Activated naive CD4-positive, alpha-beta T cell treated with anti-CD3 and anti-CD28 coated beads, Interleukin-2, amount 10 ng/mL, durations not matched to agents 7 days and 5 days (primary cell): ENCODE results near the gene FAM193A.
"Not testable (repeated sequence)": the region's sequence is repeated elsewhere in the genome, so short reads cannot be mapped to it uniquely, and the experiment has no call there.

Experiments used
- CTCF ChIA-PET: fragments of 350-600 bp; sonication (Branson Sonifier 250); formaldehyde crosslinking; loops from one replicate; lab custom pipeline; 2021; ENCODE audit warnings: antibody characterized with exemption; lab: Charles Lee
- DNase-seq: peaks from one replicate; pipeline ENCODE4 v3.0.0-alpha.2; 2020
- H3K27ac Mint-ChIP-seq: one replicate; pipeline ENCODE4 v1.8.0; 2021; ENCODE audit warnings: mild to moderate bottlenecking, moderate library complexity, mixed read lengths
- H3K27me3 Mint-ChIP-seq: one replicate; pipeline ENCODE4 v1.8.0; 2021; ENCODE audit warnings: mild to moderate bottlenecking, mixed read lengths
- H3K36me3 Mint-ChIP-seq: one replicate; pipeline ENCODE4 v1.8.0; 2021; ENCODE audit warnings: mixed read lengths
- H3K4me1 Mint-ChIP-seq: one replicate; pipeline ENCODE4 v1.8.0; 2021; ENCODE audit warnings: mixed read lengths
- H3K4me3 Mint-ChIP-seq: one replicate; pipeline ENCODE4 v1.8.0; 2021; ENCODE audit warnings: mild to moderate bottlenecking, moderate library complexity, mixed read lengths
- H3K9me3 Mint-ChIP-seq: one replicate; pipeline ENCODE4 v1.8.0; 2021; ENCODE audit warnings: mixed read lengths

FAM193A gene

DNA sequence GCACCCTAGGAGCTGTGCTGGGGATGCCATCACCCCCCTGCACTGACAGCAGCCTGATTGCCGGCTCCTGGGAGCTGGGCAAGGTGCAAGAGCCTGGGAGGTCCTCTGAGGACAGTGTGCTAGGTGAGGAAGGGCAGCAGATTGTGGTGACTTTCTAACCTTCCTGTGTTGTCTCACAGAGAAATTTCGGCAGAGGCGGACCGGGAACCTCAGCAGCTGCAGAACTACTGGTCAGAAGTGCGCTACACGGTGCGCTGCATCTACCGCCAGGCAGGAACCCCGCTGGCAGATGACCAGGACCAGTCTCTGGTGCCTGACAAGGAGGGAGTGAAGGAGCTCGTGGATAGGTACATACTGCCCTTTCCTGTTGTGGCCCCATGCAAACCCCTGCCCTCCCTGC, 89.8 kb downstream of the FAM193A start:
- Mint-ChIP-seq H3K9me3 (no peaks in the 10 kb centered on the region), H3K27me3 (no peaks in the 10 kb centered on the region), H3K27ac (no peak overlapping the region), H3K36me3 (peaks cover 9% of the 10 kb centered on the region), H3K4me3 (no peak overlapping the region), H3K4me1 (no peaks in the 10 kb centered on the region)
- DNase-seq, result no peak
- CTCF ChIA-PET, result no interaction called here

DNA sequence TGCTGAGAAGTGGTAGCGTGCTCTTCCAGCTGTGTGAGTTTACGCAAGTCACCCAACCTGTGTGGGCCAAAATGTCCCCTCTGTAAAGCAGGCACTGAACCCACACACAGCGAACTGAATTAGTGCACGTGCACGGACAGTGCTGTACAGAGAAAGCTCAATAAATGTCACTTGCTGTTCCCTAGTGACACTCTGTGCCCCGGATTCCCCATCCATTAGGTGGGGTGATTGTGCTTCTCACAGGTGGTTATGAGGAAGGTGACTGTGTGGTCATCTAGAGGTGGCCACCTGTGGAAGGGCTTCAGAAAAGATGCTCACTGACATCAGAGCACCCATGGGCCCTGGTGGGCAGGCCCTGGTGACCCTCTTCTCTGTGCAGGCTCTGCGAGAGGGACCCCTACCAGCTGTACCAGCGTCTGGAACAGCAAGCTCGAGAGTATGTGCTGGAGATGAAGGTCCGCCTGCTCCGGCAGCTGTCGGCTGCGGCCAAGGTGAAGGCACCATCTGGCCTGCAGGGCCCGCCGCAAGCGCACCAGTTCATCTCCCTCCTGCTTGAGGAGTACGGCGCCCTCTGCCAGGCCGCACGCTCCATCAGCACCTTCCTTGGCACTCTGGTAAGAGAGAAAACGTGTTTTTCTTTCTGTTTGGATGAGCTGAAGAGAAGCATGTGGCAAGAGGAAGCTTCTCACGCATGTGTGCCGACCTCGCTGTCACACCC, 94.3 kb downstream of the FAM193A start:
- Mint-ChIP-seq H3K27ac (no peak overlapping the region), H3K36me3 (peaks cover 24% of the 10 kb centered on the region), H3K27me3 (no peaks in the 10 kb centered on the region), H3K4me1 (no peaks in the 10 kb centered on the region), H3K9me3 (no peaks in the 10 kb centered on the region), H3K4me3 (no peak overlapping the region)
- no peak for DNase-seq
- CTCF ChIA-PET, result interaction anchor here (1.5 kb wide), 1 partner anchor 15 kb away, joined by 3 read pairs; no protein-coding TSS in a partner anchor

DNA sequence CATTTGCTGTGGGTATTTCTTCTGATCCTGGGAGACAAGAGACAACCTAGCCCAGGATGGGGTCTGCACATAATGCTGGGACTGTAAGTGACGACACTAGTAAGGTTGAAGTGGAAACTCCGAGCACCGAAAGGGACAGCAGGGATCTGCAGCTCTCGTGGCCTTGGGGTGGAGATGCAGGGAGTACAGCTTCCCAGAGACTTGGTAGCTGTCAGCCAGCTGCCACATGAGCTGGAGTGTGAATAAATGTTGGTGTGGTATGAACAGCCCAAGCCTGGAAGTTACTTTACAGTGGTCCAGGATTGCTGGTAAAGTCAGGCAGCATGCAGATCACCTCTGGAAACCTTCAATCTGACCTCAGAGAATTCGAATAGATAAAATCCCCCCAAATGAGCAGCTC, 97.6 kb downstream of the FAM193A start:
- H3K9me3 Mint-ChIP-seq, result no peaks in the 10 kb centered on the region
- no peak overlapping the region for H3K27ac Mint-ChIP-seq
- H3K27me3 Mint-ChIP-seq, result no peaks in the 10 kb centered on the region
- CTCF ChIA-PET, result no interaction called here
- DNase-seq, result no peak
- H3K36me3 Mint-ChIP-seq, result peaks cover 24% of the 10 kb centered on the region
- no peak overlapping the region for H3K4me3 Mint-ChIP-seq
- H3K4me1 Mint-ChIP-seq, result no peaks in the 10 kb centered on the region

DNA sequence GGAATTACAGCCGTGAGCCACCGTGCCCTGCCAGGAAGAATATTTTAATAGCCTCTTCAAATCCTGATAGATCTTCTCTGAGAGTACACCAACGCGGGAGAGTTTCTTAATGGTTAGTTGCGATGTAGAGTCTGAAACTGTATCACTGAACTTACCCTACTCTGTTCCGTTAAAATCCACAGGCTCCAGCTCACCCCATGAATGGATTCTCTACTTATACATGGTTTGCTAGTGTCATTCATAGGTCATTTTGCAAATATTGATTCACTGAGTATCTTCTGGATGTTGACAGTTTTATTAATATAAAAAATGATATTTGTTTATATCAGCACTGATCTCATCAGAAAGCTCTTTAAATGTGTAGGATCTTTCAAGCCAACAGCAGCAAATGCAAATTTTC, 99.9 kb downstream of the FAM193A start:
- Mint-ChIP-seq H3K27ac (no peak overlapping the region), H3K4me1 (no peaks in the 10 kb centered on the region), H3K9me3 (no peaks in the 10 kb centered on the region), H3K27me3 (no peaks in the 10 kb centered on the region), H3K4me3 (no peak overlapping the region), H3K36me3 (peaks cover 30% of the 10 kb centered on the region)
- CTCF ChIA-PET, result no interaction called here
- DNase-seq, result no peak

DNA sequence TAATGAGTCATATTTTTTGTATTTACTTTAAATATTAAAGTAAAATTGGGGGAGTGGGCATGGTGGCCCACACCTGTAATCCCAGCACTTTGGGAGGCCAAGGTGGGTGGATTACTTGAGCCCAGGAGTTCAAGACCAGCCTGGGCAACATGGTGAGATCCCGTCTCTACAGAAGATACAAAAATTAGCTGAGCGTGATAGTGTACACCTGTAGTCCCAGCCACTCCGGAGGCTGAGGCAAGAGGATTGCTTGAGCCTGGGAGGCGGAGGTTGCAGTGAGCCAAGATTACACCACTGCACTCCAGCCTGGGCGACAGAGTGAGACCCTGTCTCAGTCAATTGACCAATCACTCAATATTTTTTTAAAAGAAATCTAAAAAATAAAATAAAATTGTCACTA, 100.5 kb downstream of the FAM193A start:
- CTCF ChIA-PET, DNase-seq, H3K9me3 Mint-ChIP-seq, H3K27ac Mint-ChIP-seq, H3K27me3 Mint-ChIP-seq, H3K4me1 Mint-ChIP-seq, H3K4me3 Mint-ChIP-seq: not testable (repeated sequence)
- peaks cover 25% of the 10 kb centered on the region for H3K36me3 Mint-ChIP-seq

DNA sequence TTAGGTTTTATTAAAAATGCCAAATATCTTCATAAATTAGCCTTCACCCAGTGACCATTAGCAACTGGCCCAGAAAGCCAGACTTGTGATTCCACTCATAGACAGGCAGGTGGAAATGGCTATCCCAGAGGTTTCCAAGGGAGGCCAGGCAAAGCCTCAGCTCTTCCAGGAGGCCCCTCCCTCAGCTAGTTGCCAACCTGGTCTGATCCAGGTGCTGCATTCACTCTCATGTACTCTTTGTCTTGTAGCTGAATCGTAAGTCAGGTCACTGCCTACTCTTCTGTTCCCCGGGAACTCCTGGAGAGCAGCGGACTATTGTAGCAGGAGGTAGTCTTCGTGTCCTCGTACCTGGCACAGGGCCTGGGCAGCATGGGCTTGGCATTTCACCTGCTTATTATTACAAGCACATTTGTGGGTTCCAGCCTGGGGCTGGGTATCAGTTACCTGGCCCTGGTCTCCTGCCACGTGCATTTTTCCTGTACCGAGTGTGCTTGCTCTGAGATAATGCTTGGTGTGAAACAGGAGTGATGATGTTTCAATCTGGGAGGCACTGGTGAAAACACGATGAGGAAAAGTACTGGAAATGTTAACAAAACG, 101.6 kb downstream of the FAM193A start:
- Mint-ChIP-seq H3K27ac (no peak overlapping the region), H3K36me3 (peaks cover 27% of the 10 kb centered on the region), H3K9me3 (no peaks in the 10 kb centered on the region), H3K27me3 (no peaks in the 10 kb centered on the region), H3K4me1 (no peaks in the 10 kb centered on the region), H3K4me3 (no peak overlapping the region)
- CTCF ChIA-PET, result no interaction called here
- no peak for DNase-seq

DNA sequence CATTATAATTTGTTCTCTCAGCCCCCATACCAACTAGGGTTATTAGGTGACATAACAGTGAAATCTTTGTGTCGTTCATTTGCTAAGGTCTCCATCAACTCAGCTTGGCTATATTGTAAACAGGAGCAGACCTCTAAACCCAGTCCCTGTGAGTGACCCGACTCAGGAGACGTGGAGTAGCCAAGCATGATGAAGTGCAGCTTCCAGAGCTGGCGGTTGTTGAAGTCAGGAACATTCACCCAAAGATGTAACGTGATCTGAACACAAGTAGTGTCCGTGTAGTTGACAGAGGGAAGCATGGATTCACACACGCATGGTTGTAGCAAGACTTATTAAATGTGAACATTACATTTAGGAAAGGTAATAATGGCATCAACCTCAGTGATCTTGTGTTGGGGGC, 102.3 kb downstream of the FAM193A start:
- Mint-ChIP-seq H3K4me3 (no peak overlapping the region), H3K4me1 (no peaks in the 10 kb centered on the region), H3K27me3 (no peaks in the 10 kb centered on the region), H3K9me3 (no peaks in the 10 kb centered on the region), H3K27ac (peak overlapping the region; percentile 8), H3K36me3 (peaks cover 25% of the 10 kb centered on the region)
- CTCF ChIA-PET, result no interaction called here
- no peak for DNase-seq

DNA sequence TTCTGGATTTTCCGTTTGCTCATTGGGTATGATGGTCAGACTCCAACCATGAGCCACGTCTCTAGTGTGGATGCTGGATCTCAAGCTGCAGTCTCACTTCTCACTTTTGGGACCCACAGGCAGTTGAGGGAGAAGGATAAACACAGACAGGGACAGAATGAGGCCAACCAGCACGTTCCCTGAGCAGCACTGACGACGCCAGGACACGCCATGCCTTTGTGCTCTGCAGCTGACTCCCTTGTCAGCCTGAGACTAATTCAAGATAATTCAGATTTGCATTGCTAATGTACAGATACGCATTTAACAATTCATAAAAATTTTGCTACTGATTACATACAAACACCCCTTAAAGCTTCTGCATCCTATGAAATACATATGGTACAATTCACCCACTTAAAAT, 106.5 kb downstream of the FAM193A start:
- H3K36me3 Mint-ChIP-seq, result peaks cover 35% of the 10 kb centered on the region
- H3K27ac Mint-ChIP-seq, result no peak overlapping the region
- DNase-seq, result no peak
- no peaks in the 10 kb centered on the region for H3K9me3 Mint-ChIP-seq
- H3K4me1 Mint-ChIP-seq, result no peaks in the 10 kb centered on the region
- no peak overlapping the region for H3K4me3 Mint-ChIP-seq
- H3K27me3 Mint-ChIP-seq, result no peaks in the 10 kb centered on the region
- CTCF ChIA-PET, result no interaction called here

DNA sequence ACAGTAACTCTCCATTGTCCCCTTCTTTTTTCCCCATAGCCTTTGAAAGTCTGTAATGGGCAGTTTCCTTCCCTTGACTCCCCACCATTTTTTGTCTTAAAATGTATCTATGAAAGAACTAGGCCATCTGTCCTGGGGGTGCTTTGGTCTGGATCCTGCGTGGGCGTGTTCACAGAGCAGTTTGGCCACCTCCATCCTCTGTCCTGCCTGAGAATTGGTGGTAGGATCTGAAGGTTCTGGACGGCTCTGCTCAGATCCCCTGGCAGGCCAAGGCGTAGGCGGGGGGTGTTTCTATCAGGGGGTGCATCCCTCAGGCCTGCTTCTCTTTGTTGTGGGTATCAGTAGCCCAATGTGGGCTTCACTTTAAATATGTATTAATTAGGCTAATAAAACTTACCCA, 107.1 kb downstream of the FAM193A start:
- Mint-ChIP-seq H3K4me1 (no peaks in the 10 kb centered on the region), H3K27me3 (no peaks in the 10 kb centered on the region), H3K27ac (no peak overlapping the region), H3K9me3 (no peaks in the 10 kb centered on the region), H3K4me3 (no peak overlapping the region), H3K36me3 (peaks cover 39% of the 10 kb centered on the region)
- CTCF ChIA-PET, result no interaction called here
- DNase-seq, result no peak

DNA sequence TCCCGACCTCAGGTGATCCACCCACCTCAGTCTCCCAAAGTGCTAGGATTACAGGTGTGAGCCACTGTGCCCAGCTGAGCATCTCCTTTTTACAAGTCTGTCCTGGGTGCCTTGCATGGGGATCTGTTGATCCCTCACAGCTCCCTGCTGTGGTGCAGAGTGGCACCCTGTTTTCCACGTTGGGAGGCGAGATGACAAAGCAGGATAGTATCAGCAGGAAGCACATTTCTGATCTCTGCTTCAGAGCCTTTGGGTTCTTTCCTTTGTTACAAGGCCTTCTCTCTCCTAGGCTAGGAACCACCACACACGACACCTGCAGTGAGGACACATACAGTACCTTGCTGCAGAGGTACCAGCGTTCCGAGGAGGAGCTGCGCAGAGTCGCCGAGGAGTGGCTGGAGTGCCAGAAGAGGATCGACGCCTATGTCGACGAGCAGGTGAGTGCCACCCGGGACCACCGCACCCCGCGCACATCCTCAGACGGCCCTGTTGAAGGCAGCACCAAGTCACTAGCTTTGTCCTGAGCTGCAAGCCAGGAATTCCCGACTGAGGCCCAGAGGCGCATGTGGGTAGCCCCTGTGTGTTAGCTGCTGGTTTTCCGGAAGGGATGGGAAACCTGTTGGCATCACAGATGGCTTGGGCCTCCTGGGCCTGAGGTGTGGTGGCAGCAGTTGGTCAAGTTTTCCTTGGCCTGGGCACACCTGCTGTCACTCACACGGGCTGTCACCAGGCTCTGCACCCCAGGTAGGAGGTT, 110.1 kb downstream of the FAM193A start:
- H3K4me1 Mint-ChIP-seq, result peaks cover 5% of the 10 kb centered on the region
- DNase-seq, result no peak
- no peaks in the 10 kb centered on the region for H3K27me3 Mint-ChIP-seq
- H3K9me3 Mint-ChIP-seq, result no peaks in the 10 kb centered on the region
- no peak overlapping the region for H3K4me3 Mint-ChIP-seq
- CTCF ChIA-PET, result no interaction called here
- no peak overlapping the region for H3K27ac Mint-ChIP-seq
- H3K36me3 Mint-ChIP-seq, result peaks cover 40% of the 10 kb centered on the region

DNA sequence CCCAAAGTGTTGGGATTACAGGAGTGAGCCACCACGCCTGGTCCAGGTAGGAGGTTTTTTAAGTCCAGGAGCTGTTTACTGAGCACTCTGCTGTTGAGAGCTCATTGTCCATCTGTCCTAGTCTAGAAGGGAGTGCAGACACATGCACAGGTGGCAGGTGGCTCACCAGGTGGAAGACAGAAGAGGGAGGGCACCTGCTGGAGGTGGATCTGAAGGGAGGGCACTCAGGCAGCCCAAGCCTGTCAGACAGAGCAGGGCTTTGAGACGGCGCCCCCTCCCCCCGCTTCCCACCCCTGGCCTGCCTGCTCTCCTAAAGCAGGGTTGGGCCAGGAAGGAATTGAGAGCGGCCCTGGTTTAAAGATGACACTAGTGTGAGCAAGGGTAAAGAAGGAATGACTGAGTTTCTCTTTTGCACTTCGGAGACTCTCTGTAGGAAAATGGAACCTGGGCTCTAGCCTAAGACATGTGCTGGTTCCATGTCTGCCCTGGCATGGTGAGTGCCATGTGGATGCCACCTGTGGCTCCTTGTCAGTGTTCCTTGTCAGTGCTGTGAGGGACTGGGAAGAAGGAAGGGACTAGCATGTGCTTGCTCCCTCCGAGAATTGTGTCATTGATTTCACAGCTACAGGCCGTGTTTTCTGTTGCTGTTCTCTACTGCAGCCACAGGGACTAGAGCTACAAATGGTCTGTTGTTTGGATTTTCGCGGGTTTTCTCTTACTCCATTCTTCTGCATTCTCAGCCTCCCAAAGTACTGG, 111.1 kb downstream of the FAM193A start:
- peak; percentile 3 for DNase-seq
- Mint-ChIP-seq H3K36me3 (peaks cover 44% of the 10 kb centered on the region), H3K4me3 (no peak overlapping the region), H3K4me1 (peaks cover 15% of the 10 kb centered on the region), H3K27me3 (no peaks in the 10 kb centered on the region), H3K27ac (peak overlapping the region; percentile 7), H3K9me3 (no peaks in the 10 kb centered on the region)
- CTCF ChIA-PET, result no interaction called here

DNA sequence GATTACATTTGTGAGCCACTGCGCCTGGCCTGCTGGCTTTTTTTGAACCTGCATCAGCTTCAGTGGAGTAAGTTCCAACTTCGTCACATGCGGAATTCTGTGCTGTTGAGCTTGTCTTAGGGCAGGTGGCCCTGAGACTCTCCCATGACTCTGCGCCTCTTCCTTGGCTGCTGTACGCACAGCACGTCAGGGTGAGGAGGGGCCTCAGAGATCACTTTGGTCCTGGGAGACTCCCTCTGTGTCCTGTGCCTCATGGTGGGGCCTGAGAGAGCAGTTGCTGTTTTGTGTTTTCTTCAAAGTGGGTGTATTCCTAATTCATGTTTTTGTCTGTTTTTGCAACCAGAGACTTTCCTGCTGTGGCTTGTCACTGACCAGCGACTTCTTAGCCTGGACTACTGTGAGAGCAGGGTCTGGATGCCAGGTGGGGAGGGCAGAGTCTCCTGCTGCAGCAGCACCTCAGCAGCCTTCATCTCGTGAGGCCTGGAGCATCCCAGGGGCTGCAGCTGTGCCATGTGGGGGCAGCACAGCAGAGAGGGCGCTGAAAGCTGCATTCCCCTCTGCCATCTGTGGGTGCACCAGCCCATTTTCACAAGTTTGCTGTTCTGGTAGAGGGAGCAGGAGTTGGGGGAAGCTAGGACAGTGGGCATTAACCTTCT, 111.8 kb downstream of the FAM193A start:
- no peak overlapping the region for H3K4me3 Mint-ChIP-seq
- peaks cover 45% of the 10 kb centered on the region for H3K36me3 Mint-ChIP-seq
- no peaks in the 10 kb centered on the region for H3K9me3 Mint-ChIP-seq
- H3K4me1 Mint-ChIP-seq, result peaks cover 16% of the 10 kb centered on the region
- CTCF ChIA-PET, result no interaction called here
- no peaks in the 10 kb centered on the region for H3K27me3 Mint-ChIP-seq
- DNase-seq, result no peak
- H3K27ac Mint-ChIP-seq, result no peak overlapping the region

DNA sequence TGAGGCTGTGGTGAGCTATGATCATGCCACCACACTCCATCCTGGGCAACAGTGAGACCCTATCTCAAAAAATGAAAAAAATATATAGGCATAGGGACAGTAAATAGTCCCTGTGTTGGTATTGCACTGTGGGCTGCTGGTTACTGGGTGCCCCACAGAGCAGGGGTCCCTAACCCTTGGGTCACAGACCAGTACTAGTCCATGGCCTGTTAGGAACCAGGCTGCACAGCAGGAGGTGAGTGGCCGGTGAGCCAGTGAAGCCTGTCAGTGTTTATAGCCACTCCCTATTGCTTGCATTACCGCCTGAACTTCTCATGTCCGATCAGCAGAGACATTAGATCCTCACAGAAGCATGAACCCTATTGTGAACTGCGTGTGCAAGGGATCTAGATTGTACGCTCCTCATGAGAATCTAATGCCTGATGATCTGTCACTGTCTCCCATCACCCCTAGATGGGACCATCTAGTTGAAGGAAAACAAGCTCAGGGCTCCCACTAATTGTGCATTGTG, 113.2 kb downstream of the FAM193A start:
- Mint-ChIP-seq H3K27me3 (no peaks in the 10 kb centered on the region), H3K27ac (no peak overlapping the region), H3K4me3 (no peak overlapping the region), H3K4me1 (peaks cover 16% of the 10 kb centered on the region), H3K9me3 (no peaks in the 10 kb centered on the region), H3K36me3 (peaks cover 39% of the 10 kb centered on the region)
- CTCF ChIA-PET, result no interaction called here
- no peak for DNase-seq

DNA sequence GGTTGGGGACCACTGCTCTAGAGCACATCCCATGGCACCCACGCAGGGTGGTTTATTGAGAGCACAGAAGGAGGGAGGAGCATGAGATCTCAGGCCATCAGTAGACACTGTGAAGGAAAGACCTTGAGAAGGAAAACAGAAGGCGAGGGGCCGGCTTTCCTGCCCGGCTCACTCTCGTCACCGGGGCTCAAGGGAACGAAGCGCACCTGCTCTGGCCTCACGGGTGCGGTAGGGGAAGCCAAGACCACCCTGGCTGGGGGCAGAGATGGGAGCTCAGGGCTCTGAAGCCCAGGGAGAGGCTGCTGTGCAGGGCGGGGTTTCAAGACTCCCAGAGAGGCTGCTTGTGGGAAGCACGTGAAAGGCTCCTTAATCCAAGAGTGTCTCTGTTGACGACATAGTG, 113.8 kb downstream of the FAM193A start:
- no peak overlapping the region for H3K4me3 Mint-ChIP-seq
- H3K4me1 Mint-ChIP-seq, result peaks cover 16% of the 10 kb centered on the region
- H3K36me3 Mint-ChIP-seq, result peaks cover 37% of the 10 kb centered on the region
- H3K27ac Mint-ChIP-seq, result no peak overlapping the region
- no peak for DNase-seq
- H3K9me3 Mint-ChIP-seq, result no peaks in the 10 kb centered on the region
- CTCF ChIA-PET, result no interaction called here
- H3K27me3 Mint-ChIP-seq, result no peaks in the 10 kb centered on the region
